ENCODE results near the gene GLI3. TPM values are rescaled to one million over a fixed set of nuclear protein-coding genes. Genes with fewer than 3 reads are reported as not detected.

The GLI3 gene
- total RNA-seq, 2 experiments from 2014 or later, result 0.28 to 0.36 TPM

DNA sequence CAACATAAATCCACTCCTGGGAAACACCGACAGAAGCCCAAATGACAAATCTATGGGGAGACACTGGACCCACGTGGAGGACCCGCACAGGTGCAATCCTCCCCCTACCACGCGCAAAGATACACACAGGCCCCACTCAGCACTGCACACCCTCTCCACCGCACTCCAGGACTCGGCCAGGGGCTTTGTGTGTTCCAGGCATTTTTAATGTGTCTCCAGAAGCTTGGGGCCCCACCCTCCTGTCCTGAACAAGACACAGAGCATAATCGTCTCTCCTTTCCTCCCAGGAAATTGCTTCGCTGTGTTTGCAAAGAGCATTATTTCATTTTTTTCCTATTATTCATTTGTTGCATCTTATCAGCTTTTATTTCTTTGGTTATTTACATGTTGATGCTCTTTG lies 82.8 kb downstream of the GLI3 start:
- ATAC-seq (ENCODE audit: poor library complexity) (no peak), DNase-seq (no peak)
- Histone ChIP-seq H3K4me1 (ENCODE audit: insufficient read depth, low read length) (no peaks in the 10 kb centered on the region), H3K9me3 (ENCODE audit: control insufficient read depth in 1 of 2, insufficient read depth in 1 of 2, low read length in 2 of 2) (no peaks in the 10 kb centered on the region), H3K4me3 (ENCODE audit: low read length) (no peak overlapping the region), H3K36me3 (ENCODE audit: insufficient read depth, low read length) (no peaks in the 10 kb centered on the region), H3K27me3 (ENCODE audit: control insufficient read depth in 1 of 2, insufficient read depth in 2 of 2, low read length in 2 of 2) (no peaks in the 10 kb centered on the region), H3K27ac (ENCODE audit: low read depth in 1 of 2, low read length in 2 of 2) (no peak overlapping the region)
- H3K9me3 Mint-ChIP-seq, result no peaks in the 10 kb centered on the region
- TF ChIP-seq, protein P1, sequence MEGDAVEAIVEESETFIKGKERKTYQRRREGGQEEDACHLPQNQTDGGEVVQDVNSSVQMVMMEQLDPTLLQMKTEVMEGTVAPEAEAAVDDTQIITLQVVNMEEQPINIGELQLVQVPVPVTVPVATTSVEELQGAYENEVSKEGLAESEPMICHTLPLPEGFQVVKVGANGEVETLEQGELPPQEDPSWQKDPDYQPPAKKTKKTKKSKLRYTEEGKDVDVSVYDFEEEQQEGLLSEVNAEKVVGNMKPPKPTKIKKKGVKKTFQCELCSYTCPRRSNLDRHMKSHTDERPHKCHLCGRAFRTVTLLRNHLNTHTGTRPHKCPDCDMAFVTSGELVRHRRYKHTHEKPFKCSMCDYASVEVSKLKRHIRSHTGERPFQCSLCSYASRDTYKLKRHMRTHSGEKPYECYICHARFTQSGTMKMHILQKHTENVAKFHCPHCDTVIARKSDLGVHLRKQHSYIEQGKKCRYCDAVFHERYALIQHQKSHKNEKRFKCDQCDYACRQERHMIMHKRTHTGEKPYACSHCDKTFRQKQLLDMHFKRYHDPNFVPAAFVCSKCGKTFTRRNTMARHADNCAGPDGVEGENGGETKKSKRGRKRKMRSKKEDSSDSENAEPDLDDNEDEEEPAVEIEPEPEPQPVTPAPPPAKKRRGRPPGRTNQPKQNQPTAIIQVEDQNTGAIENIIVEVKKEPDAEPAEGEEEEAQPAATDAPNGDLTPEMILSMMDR (IDR thresholded peaks at IDR 0.05), result no peak
- H3K4me1 Mint-ChIP-seq (ENCODE audit: low read depth), result no peaks in the 10 kb centered on the region
- no peaks in the 10 kb centered on the region for H3K36me3 Mint-ChIP-seq (ENCODE audit: low read depth)
- intact Hi-C loops (cut with DNase I, micrococcal nuclease), result no loop called here
- H3K27me3 Mint-ChIP-seq, result no peaks in the 10 kb centered on the region
- POLR2A ChIA-PET, result no interaction called here
- H3K27ac Mint-ChIP-seq, result no peak overlapping the region
- H3K4me3 Mint-ChIP-seq, result no peak overlapping the region
- CTCF ChIA-PET, result no interaction called here

DNA sequence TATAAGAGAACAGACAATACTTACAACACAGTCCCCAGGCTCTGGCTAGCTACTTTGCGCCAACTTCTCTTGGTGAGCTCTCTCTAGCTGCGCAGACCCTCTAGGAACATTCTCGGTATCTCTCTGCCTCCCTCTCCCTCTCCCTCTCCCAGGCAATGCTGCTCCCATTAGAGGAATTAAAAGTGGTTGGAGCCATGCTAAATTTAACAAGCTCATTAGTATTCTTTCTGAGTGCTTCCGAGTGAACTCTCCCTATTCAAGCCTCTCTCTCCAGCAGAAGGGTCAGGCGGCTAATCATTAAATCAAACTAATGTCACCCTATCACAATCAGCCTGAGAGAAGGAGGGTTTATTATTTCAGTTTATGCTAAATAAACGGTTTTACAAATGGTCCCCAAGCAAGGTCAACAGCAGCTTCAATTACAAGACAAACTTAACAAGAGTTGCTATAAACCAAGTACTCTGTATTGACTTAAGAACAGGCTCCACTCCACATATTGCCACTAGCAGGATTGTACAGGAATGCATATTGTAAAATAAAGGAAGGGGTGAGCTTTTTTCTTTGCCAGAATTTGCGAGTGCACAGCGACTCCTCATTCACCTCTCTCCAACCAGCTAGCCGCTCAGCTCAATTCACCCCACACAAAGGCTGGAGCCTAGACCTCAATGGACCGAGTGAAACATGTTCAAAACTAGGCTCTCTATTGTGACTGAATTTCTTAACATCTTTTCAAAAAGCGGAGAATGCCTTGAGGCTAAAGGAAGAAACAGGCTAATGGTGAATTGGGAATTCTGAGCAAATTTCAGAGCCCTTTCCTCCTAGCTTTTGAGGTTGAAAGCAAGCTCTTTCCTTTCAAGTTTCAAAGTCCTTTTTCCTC lies 84.4 kb downstream of the GLI3 start:
- H3K9me3 ChIP-seq (ENCODE audit: control insufficient read depth in 1 of 2, insufficient read depth in 1 of 2, low read length in 2 of 2), result no peaks in the 10 kb centered on the region
- ChIA-PET CTCF (interaction anchor here (0.5 kb wide), 1 partner anchor 57 kb away, joined by 3 read pairs; no protein-coding TSS in a partner anchor), POLR2A (no interaction called here)
- Mint-ChIP-seq H3K36me3 (ENCODE audit: low read depth) (no peaks in the 10 kb centered on the region), H3K4me1 (ENCODE audit: low read depth) (no peaks in the 10 kb centered on the region), H3K9me3 (no peaks in the 10 kb centered on the region), H3K27ac (no peak overlapping the region), H3K27me3 (peaks cover 1% of the 10 kb centered on the region), H3K4me3 (no peak overlapping the region)
- no peaks in the 10 kb centered on the region for H3K4me1 ChIP-seq (ENCODE audit: insufficient read depth, low read length)
- TF ChIP-seq, protein P1 (IDR thresholded peaks at IDR 0.05), result no peak
- no peak for DNase-seq
- H3K27me3 ChIP-seq (ENCODE audit: control insufficient read depth in 1 of 2, insufficient read depth in 2 of 2, low read length in 2 of 2), result no peaks in the 10 kb centered on the region
- ATAC-seq (ENCODE audit: poor library complexity), result no peak
- no peaks in the 10 kb centered on the region for H3K36me3 ChIP-seq (ENCODE audit: insufficient read depth, low read length)
- intact Hi-C loops (cut with DNase I, micrococcal nuclease), result no loop called here
- H3K27ac ChIP-seq (ENCODE audit: low read depth in 1 of 2, low read length in 2 of 2), result no peak overlapping the region
- no peak overlapping the region for H3K4me3 ChIP-seq (ENCODE audit: low read length)

DNA sequence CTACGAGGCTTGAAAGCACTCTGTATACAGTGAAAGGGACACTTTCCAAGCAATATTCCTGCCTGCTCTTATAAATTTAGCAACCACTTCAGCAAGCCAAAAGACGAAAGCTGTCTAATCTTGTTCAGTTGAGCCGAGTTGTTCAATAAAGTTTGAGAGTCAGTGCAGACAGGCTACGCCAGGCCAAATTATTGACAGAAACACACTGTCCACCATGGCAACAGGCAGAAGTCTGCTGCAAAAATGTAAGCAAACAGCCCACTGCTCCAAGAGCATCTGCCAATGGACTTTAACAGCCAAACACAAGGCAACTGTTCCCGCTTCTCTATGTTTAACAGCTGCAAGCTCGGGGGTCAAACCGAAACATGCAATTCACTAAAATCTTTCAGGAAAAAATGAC lies 85.7 kb downstream of the GLI3 start:
- peaks cover 7% of the 10 kb centered on the region for H3K27me3 Mint-ChIP-seq
- no peak overlapping the region for H3K27ac Mint-ChIP-seq
- Histone ChIP-seq H3K36me3 (ENCODE audit: insufficient read depth, low read length) (no peaks in the 10 kb centered on the region), H3K27me3 (ENCODE audit: control insufficient read depth in 1 of 2, insufficient read depth in 2 of 2, low read length in 2 of 2) (no peaks in the 10 kb centered on the region), H3K4me3 (ENCODE audit: low read length) (no peak overlapping the region), H3K9me3 (ENCODE audit: control insufficient read depth in 1 of 2, insufficient read depth in 1 of 2, low read length in 2 of 2) (no peaks in the 10 kb centered on the region), H3K27ac (ENCODE audit: low read depth in 1 of 2, low read length in 2 of 2) (no peak overlapping the region), H3K4me1 (ENCODE audit: insufficient read depth, low read length) (no peaks in the 10 kb centered on the region)
- H3K9me3 Mint-ChIP-seq, result no peaks in the 10 kb centered on the region
- DNase-seq (no peak), ATAC-seq (ENCODE audit: poor library complexity) (no peak)
- H3K36me3 Mint-ChIP-seq (ENCODE audit: low read depth), result no peaks in the 10 kb centered on the region
- intact Hi-C loops (cut with DNase I, micrococcal nuclease), result no loop called here
- no peak overlapping the region for H3K4me3 Mint-ChIP-seq
- ChIA-PET POLR2A (no interaction called here), CTCF (no interaction called here)
- TF ChIP-seq, protein P1 (IDR thresholded peaks at IDR 0.05), result no peak
- H3K4me1 Mint-ChIP-seq (ENCODE audit: low read depth), result no peaks in the 10 kb centered on the region
